Cardiac muscle cell (in vitro differentiated cells and primary cell): ENCODE data around the gene MVP. TPM values are rescaled to one million over a fixed set of nuclear protein-coding genes. Genes with fewer than 3 reads are reported as not detected.

Experiments
- DNase-seq, 2 donors: peaks; one replicate each; pipeline versions ENCODE4 v3.0.0 to v3.0.0-alpha.2; 2010 to 2017; ENCODE audit warnings: low read depth in 1 of 2, low spot score in 1 of 2
- H3K27ac ChIP-seq: fragments of 200-600 bp; sonication (generic); 2 replicates; pipeline ENCODE4 v1.5.1; 2016
- H3K27me3 ChIP-seq: fragments of 200-600 bp; sonication (generic); 2 replicates; pipeline ENCODE4 v1.6.0; 2016; ENCODE audit warnings: control low read depth
- H3K36me3 ChIP-seq: fragments of 200-600 bp; sonication (generic); 2 replicates; pipeline ENCODE4 v1.5.1; 2016; ENCODE audit warnings: control low read depth
- H3K4me1 ChIP-seq: fragments of 200-600 bp; sonication (generic); 2 replicates; pipeline ENCODE4 v1.8.1; 2017; ENCODE audit warnings: low read depth, mild to moderate bottlenecking, mixed run types
- H3K4me3 ChIP-seq: fragments of 200-600 bp; sonication (generic); 2 replicates; pipeline ENCODE4 v1.5.1; 2016; ENCODE audit warnings: mild to moderate bottlenecking
- H3K9me3 ChIP-seq: fragments of 200-600 bp; sonication (generic); 2 replicates; pipeline ENCODE4 v1.5.1; 2017; ENCODE audit warnings: low read depth, mild to moderate bottlenecking, control low read depth
- CTCF ChIP-seq: IDR thresholded peaks from 2 replicates; pipeline ENCODE4 v1.5.1; 2012; ENCODE audit warnings: low read depth, mild to moderate bottlenecking, low read length
- polyA plus RNA-seq: library from polyadenylated mRNA; unstranded; fragments of >200 nt; fragmentation: Nextera tagmentation; extraction: Ambion mirVana; gene quantifications from 2 replicates; pipeline ENCODE4 v1.2.1, GENCODE V29; 2016
- total RNA-seq: library from RNA; depleted of rRNA; stranded (reverse); fragments of >200 nt; gene quantifications from 2 replicates; pipeline ENCODE4 v1.2.3, GENCODE V29; 2016

The MVP gene
- total and polyA plus RNA-seq, 2 experiments from 2014 or later, result 9.3 to 25.0 TPM

DNA sequence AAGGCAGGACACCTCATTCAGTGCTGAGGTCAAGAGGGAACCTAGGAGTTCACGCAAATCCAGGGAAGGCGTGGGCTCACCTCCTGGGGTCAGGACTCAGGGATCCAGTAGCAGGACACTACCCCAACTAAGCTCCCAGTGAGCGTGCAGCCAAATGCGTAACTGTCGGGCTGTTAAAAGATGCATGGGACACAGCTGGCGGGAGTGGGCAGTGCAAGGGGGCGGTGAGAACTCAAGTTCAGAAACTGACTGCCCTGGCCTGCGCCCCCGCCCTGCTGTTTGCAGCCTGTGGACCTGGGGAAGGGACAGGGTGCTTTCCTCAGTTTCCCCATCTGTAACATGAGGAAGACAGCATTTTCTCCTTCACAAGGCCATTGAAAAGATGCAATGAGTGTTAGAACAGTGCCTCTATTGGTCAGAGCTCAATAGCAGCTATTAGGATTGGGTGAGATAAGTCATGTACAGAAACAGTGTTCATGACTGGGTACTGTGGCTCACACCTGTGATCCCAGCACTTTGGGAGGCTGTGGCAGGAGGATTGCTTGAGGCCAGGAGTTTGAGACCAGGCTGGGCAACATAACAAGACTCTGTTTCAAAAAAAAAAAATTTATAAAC, 22.6 kb downstream of the MVP start:
- Histone ChIP-seq H3K4me1 (no peaks in the 10 kb centered on the region), H3K27ac (no peak overlapping the region), H3K4me3 (no peak overlapping the region), H3K36me3 (no peaks in the 10 kb centered on the region), H3K27me3 (no peaks in the 10 kb centered on the region), H3K9me3 (no peaks in the 10 kb centered on the region)
- TF ChIP-seq CTCF, result no peak
- DNase-seq, result no peak

DNA sequence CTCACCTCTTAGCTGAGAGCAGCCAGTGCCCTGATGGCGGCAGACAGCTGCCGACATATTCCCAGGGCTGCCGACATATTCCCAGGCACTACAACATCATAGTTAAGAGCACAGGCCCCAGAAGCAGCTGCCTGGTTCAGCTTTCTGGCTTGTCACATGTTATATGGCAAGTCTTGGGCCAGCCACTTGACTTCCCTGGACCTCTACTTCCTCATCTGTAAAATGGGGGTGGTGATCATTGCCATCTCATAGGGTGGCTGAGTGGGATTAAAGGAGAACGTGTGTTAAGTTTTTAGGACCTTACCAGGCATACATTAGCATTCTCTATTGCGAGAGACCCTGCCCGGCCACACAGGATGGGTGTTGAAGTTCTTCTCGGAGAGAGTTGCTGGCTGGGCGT, 23.7 kb downstream of the MVP start:
- no peak for TF ChIP-seq CTCF
- DNase-seq, result no peak
- H3K9me3 ChIP-seq, result no peaks in the 10 kb centered on the region
- no peaks in the 10 kb centered on the region for H3K36me3 ChIP-seq
- H3K27me3 ChIP-seq, result no peaks in the 10 kb centered on the region
- H3K27ac ChIP-seq, result no peak overlapping the region
- no peaks in the 10 kb centered on the region for H3K4me1 ChIP-seq
- H3K4me3 ChIP-seq, result no peak overlapping the region

DNA sequence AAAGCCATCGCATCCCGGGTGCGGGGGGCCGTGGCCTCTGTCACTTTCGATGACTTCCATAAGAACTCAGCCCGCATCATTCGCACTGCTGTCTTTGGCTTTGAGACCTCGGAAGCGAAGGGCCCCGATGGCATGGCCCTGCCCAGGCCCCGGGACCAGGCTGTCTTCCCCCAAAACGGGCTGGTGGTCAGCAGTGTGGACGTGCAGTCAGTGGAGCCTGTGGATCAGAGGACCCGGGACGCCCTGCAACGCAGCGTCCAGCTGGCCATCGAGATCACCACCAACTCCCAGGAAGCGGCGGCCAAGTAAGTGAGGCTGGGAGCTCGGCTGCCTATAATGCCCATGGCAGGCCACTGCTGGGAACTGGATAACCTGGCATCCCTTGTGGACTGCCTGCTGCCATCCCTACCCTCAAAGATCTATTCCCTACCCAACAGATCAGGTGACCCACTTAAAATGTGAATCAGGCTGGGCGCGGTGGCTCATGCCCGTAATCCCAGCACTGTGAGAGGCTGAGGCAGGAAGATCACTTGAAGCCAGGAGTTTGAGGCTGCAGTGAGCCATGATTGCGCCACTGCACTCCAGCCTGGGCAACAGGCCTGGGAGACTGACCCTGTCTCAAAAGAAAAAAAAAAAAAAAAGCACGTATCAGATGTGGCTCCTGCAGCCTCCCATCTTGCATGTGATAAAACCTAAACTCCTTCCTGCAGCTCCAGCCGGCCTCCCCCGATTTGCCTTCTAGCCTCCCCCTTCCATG, 24.5 kb downstream of the MVP start:
- peak in 1 of 2 donors; percentile 85 for DNase-seq
- Histone ChIP-seq H3K9me3 (no peaks in the 10 kb centered on the region), H3K27me3 (no peaks in the 10 kb centered on the region), H3K27ac (no peak overlapping the region), H3K4me1 (peaks cover 7% of the 10 kb centered on the region), H3K36me3 (no peaks in the 10 kb centered on the region), H3K4me3 (no peak overlapping the region)
- no peak for TF ChIP-seq CTCF

GRCh38 chr16:29845656-29846055, 25.4 kb downstream of the MVP start:
- H3K4me1 ChIP-seq, result peaks cover 9% of the 10 kb centered on the region
- no peak overlapping the region for H3K27ac ChIP-seq
- H3K36me3 ChIP-seq, result no peaks in the 10 kb centered on the region
- no peaks in the 10 kb centered on the region for H3K9me3 ChIP-seq
- DNase-seq, result no peak
- H3K4me3 ChIP-seq, result no peak overlapping the region
- TF ChIP-seq CTCF, result no peak
- H3K27me3 ChIP-seq, result no peaks in the 10 kb centered on the region

DNA sequence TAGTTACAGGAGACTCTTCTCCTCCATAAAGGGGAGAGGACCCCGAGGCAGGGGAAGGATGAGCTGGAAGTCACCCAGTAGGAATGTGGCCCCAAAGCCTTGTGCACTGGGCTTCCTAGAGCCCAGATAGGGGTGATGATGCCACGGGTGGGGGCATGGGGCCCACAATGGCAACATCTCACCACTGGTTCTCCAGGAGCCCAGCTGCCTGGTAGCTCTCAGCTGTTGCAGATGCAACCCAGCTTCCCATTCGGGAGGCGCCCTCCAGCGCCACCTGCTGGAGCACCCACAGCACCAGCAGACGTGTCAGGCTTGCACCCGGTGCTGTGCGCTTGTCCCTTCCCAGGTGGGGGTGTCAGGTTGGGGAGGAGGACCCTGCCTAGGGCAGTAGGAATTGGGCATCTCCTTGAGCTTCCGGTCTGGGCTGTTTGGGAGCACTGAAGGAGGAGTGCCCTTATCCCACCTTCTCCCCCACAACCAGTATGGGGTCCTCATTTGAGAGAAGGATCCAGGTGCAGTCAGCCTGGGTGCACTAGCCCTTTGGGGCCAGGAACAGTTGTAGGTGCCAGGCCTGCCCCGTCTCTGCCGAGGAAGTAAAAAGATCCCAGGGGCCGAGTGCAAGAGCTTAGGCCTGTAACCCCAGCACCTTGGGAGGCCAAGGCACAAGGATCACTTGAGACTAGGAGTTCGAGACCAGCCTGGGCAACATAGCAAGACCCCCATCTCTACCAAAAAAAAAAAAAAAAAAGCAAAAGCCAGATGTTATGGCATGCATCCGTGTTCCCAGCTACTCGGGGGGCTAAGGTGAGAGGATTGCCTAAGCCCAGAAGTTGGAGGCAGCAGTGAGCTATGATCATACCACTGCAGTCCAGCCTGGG, 28.4 kb downstream of the MVP start:
- no peaks in the 10 kb centered on the region for H3K9me3 ChIP-seq
- no peak overlapping the region for H3K4me3 ChIP-seq
- no peaks in the 10 kb centered on the region for H3K27me3 ChIP-seq
- peaks cover 9% of the 10 kb centered on the region for H3K4me1 ChIP-seq
- peak overlapping the region; percentile 80 for H3K27ac ChIP-seq
- TF ChIP-seq CTCF, result peak; percentile 89
- peak; percentile 68 to 74 for DNase-seq
- no peaks in the 10 kb centered on the region for H3K36me3 ChIP-seq
